Testis (tissue), 3 donors: ENCODE measurements around the gene NAA16. TPM values are rescaled to one million over a fixed set of nuclear protein-coding genes. Genes with fewer than 3 reads are reported as not detected.
"Not testable (repeated sequence)": the region's sequence is repeated elsewhere in the genome, so short reads cannot be mapped to it uniquely, and the experiment has no call there.

Experiments
- DNase-seq: peaks from one replicate; pipeline ENCODE4 v3.0.0-alpha.2; 2019
- H3K27ac ChIP-seq, 2 donors: fragments of 200-600 bp; sonication (generic); one replicate each; pipeline ENCODE4 v1.5.1; 2019
- H3K27me3 ChIP-seq: fragments of 200-600 bp; sonication (generic); one replicate; pipeline ENCODE4 v1.5.1; 2019
- H3K36me3 ChIP-seq: fragments of 200-600 bp; sonication (generic); one replicate; pipeline ENCODE4 v1.5.1; 2017; ENCODE audit warnings: low read depth; ENCODE audit errors: missing control alignments
- H3K4me1 ChIP-seq: fragments of 200-600 bp; sonication (generic); one replicate; pipeline ENCODE4 v1.5.1; 2019
- H3K4me3 ChIP-seq, 2 donors: fragments of 200-600 bp; sonication (generic); one replicate each; pipeline ENCODE4 v1.5.1; 2017 to 2019
- H3K9me3 ChIP-seq: fragments of 200-600 bp; sonication (generic); one replicate; pipeline ENCODE4 v1.5.1; 2017
- CTCF ChIP-seq, 3 experiments: fragments of 450-650 bp in 2 of 3; fragments of 200-600 bp in 1 of 3; sonication (generic) in 1 of 3; IDR thresholded peaks; one replicate each; pipeline ENCODE4 v1.5.1; 2016 to 2019; ENCODE audit warnings: antibody characterized with exemption in 3 of 3, mild to moderate bottlenecking in 2 of 3, moderate library complexity in 1 of 3
- POLR2A ChIP-seq: fragments of 450-650 bp; IDR thresholded peaks from one replicate; pipeline ENCODE4 v1.6.1; 2017; ENCODE audit warnings: antibody characterized with exemption, mild to moderate bottlenecking, moderate library complexity
- WGBS, 2 donors: methylation state at CpG; one replicate each; pipeline ENCODE4 v1.1.5; 2018; 5-methylcytosine and 5-hydroxymethylcytosine counted together
- intact Hi-C: fragments of 100-400 bp; cut with DNase I; formaldehyde crosslinking; loops from one replicate; pipeline ENCODE4 v1.15.1; 2023; ENCODE audit warnings: low total_unique reads
- polyA plus RNA-seq: library from polyadenylated mRNA; stranded (reverse); fragments of 350-450 nt; fragmentation: Illumina TruSeq; extraction: RNeasy Lipid Tissue Mini Kit (QIAGEN cat#74804); gene quantifications from one replicate; pipeline ENCODE4 v1.2.3, GENCODE V29; 2014; ENCODE audit warnings: low read depth, low replicate concordance; ENCODE audit not compliant: insufficient read depth
- small RNA-seq, 2 donors: library from RNA; depleted of rRNA; stranded (forward); fragments of <200 nt; gene quantifications; one replicate each; pipeline ENCODE3, GENCODE V24; 2016
- total RNA-seq, 2 donors: library from RNA; depleted of rRNA; stranded (reverse); fragments of >200 nt; gene quantifications; one replicate each; pipeline ENCODE4 v1.2.3, GENCODE V29; 2016

The NAA16 gene
- total and polyA plus RNA-seq, 3 donors from 2014 or later: 18.5 to 38.0 (median 33.1) TPM

DNA sequence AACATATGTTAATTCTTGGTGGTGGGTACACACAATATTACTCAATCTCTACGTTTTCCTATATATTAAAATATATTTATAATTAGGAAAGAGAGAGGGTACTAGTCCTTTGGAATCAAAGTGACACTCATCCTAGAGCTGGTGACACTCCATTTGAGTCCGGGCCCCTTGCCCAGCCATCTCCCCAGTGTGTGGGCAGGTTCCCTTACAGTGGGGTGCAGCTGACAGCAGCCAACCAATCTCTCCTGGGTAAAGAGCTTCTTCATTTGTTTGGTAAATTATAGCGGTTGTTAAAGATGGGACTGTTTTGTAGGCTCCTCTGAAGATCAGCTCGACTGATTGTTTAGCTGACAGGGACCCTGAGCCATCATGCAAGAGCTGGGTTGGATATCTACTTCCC is 109.1 kb downstream of the NAA16 start:
- no peak for TF ChIP-seq CTCF (IDR thresholded peaks at IDR 0.05)
- no peak for TF ChIP-seq POLR2A
- DNase-seq: no peak
- Histone ChIP-seq H3K4me1 (no peaks in the 10 kb centered on the region), H3K9me3 (no peaks in the 10 kb centered on the region), H3K27ac (no peak overlapping the region), H3K4me3 (no peak overlapping the region), H3K27me3 (no peaks in the 10 kb centered on the region), H3K36me3 (no peaks in the 10 kb centered on the region)
- intact Hi-C loops: no loop called here
- WGBS, 2 donors: 75 to 86% methylated on average over 4 of the region's 4 CpGs

DNA sequence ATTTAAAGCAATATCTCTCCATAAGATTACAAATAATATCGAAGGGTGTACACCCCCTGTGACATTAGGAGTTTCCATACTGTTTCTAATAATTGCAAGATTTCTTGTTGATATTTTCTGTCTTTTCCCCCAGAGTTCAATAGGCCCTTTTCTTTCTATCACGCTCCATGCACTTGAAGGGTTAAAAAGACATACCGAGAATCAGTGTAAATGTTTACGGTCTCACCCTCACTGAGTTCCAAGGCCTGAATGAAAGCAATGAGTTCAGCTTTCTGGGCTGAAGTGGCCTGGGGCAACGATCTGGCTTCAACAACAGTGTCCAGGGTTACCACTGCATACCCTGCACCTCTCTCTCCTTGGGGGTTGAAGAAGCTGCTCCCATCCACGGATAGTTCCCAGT is 110.3 kb downstream of the NAA16 start:
- H3K36me3 ChIP-seq, H3K4me3 ChIP-seq, intact Hi-C loops, DNase-seq, H3K4me1 ChIP-seq, H3K27me3 ChIP-seq, H3K9me3 ChIP-seq, H3K27ac ChIP-seq: not testable (repeated sequence)
- 77 to 78% methylated on average over 5 to 6 of the region's 6 CpGs for WGBS, 2 donors

DNA sequence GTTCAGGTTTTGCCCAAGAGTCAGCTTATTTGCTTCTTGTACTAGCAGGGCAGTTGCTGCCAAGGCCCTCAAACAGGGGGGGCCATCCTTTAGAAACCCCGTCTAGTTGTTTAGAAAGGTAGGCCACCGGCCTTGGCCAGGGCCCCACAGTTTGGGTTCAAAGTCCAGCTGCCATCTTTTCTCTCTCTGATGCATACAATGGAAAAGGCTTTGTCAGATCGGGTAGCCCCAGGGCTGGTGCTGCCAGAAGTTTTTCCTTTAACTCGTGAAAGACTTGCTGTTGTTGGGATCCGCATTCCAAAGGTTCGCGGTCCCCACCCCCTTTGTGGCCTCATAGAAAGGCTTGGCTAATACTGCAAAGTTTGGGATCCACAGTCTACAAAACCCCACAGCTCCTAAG is 110.9 kb downstream of the NAA16 start:
- H3K36me3 ChIP-seq, H3K4me1 ChIP-seq, intact Hi-C loops, DNase-seq, H3K27me3 ChIP-seq, H3K27ac ChIP-seq, H3K9me3 ChIP-seq, H3K4me3 ChIP-seq: not testable (repeated sequence)
- 75 to 86% methylated on average over 7 of the region's 7 CpGs for WGBS, 2 donors

DNA sequence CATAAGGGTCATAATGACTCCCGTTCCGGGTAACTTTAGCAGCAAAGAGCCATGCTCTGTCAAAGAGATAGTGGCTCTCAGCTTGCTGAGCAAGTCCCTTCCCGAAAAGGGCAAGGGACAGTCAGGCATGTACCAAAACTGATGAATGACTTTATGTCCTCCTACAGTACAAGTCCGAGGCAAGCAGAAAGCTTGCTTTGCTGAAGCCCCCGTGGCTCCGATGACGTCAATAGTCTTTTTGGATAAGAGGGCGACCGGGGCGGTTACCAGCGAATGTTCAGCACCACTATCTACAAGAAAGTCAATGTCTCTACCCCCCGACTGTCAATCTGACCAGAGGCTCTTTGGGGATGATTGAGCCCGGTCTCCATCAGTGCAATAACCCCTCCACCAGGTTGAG is 112.2 kb downstream of the NAA16 start:
- H3K9me3 ChIP-seq, H3K27me3 ChIP-seq, H3K36me3 ChIP-seq, H3K27ac ChIP-seq, intact Hi-C loops, H3K4me1 ChIP-seq, DNase-seq, H3K4me3 ChIP-seq: not testable (repeated sequence)
- WGBS, 2 donors: 56 to 77% methylated on average over 12 to 13 of the region's 13 CpGs

DNA sequence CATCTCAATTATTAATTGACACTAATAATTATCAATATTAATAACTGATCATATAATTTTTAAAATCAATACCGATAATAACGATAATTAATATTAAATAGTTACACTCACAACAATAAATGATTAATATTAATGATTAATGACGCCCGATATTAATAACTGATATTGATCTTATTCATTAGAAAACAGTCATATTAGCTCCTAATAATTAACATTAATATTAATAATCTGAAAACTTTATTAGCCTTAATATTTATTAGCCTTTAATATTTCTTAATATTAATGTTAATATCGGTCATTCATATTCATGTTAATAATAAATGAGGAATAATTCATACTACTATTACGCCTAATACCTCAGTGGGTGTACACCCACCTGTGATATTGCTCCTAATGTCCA is 113.6 kb downstream of the NAA16 start:
- H3K27ac ChIP-seq, H3K36me3 ChIP-seq, H3K4me3 ChIP-seq, intact Hi-C loops, H3K9me3 ChIP-seq, H3K4me1 ChIP-seq, DNase-seq, H3K27me3 ChIP-seq: not testable (repeated sequence)
- WGBS, 2 donors: 62 to 80% methylated on average over 6 of the region's 6 CpGs

DNA sequence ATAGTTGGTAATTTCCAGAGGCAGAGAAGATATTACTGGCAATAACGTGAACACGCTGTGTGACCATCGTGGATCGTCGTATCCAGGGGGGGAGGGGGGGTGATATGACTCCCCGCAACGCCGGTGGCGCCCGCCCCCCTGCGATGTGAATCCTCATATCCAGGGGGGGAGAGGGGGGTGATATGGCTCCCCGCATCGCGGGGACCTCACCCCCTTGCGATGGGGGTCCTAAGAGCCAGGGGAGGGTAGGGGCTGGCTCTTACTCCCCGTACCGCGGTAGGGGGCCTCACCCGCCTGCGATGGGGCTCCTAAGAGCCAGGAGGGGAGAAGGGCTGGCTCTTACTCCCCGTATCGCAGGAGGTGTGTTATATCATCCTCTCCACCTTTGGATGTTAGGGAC is 115.0 kb downstream of the NAA16 start:
- no peak overlapping the region for H3K4me3 ChIP-seq
- intact Hi-C loops: no loop called here
- WGBS, 2 donors: 43 to 71% methylated on average over 16 to 22 of the region's 22 CpGs
- no peak for DNase-seq
- H3K4me1 ChIP-seq: no peaks in the 10 kb centered on the region
- no peaks in the 10 kb centered on the region for H3K27me3 ChIP-seq
- TF ChIP-seq POLR2A (no peak), CTCF (IDR thresholded peaks at IDR 0.05) (no peak)
- H3K9me3 ChIP-seq: no peaks in the 10 kb centered on the region
- H3K36me3 ChIP-seq: no peaks in the 10 kb centered on the region
- H3K27ac ChIP-seq: no peak overlapping the region

Small RNAs within 50 kb of the gene (small RNA-seq; reads per million reads assigned to genes)
- 0 reads per million in 2 donors for gene RNU6-57P

Other genes starting within 250 kb of the NAA16 start
- 10 to 100 TPM; 17.9 to 19.8 TPM for gene WBP4, start 249.8 kb upstream of the NAA16 start, total RNA-seq
- gene WBP4, start 249.8 kb upstream of the NAA16 start, polyA plus RNA-seq: 7.0 TPM
- 10 to 100 TPM; 13.1 to 13.9 TPM for gene KBTBD6, start 178.5 kb upstream of the NAA16 start, total RNA-seq
- gene KBTBD6, start 178.5 kb upstream of the NAA16 start, polyA plus RNA-seq: 10.6 TPM
- gene KBTBD7, start 116.7 kb upstream of the NAA16 start, total RNA-seq: 10 to 100 TPM; 11.0 TPM
- 7.7 TPM for gene KBTBD7, start 116.7 kb upstream of the NAA16 start, polyA plus RNA-seq
- gene MTRF1, start 47.7 kb upstream of the NAA16 start, total RNA-seq: 10 to 100 TPM; 20.3 to 32.8 TPM
- gene MTRF1, start 47.7 kb upstream of the NAA16 start, polyA plus RNA-seq: 23.7 TPM
- 10 to 100 TPM; 15.1 to 26.5 TPM for gene RGCC, start 146.3 kb downstream of the NAA16 start, total RNA-seq
- gene RGCC, start 146.3 kb downstream of the NAA16 start, polyA plus RNA-seq: 64.2 TPM